HG02763 (cell line): Measurements from ENCODE around the gene PM20D1.

Experiments used
- ATAC-seq: cut with Tn5 transposase; IDR thresholded peaks from one replicate; pipeline ENCODE4 v1.9.1; 2021; ENCODE audit warnings: mild to moderate bottlenecking, moderate library complexity; ENCODE audit not compliant: unreplicated experiment

The PM20D1 gene

DNA sequence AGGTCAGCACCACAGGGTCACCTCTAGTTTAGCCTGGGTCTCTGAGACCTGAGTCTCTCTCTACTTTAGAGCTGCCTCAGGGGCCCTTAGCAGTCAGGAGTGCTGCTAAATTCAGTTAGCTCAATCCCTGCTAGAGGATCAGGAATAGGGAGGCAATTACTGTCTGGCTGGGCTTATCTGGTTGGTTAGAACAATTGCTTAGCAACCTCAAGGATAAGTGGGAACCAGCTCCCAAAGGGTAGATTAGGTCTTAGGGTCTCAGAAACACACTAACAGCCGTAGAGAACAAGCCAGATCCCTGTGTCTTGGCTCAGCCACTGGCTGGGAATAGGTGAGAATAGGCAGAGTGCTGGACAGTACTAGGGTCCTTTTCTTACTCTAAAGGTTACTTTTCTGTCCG is 7.7 kb downstream of the PM20D1 start:
- no peak for ATAC-seq

DNA sequence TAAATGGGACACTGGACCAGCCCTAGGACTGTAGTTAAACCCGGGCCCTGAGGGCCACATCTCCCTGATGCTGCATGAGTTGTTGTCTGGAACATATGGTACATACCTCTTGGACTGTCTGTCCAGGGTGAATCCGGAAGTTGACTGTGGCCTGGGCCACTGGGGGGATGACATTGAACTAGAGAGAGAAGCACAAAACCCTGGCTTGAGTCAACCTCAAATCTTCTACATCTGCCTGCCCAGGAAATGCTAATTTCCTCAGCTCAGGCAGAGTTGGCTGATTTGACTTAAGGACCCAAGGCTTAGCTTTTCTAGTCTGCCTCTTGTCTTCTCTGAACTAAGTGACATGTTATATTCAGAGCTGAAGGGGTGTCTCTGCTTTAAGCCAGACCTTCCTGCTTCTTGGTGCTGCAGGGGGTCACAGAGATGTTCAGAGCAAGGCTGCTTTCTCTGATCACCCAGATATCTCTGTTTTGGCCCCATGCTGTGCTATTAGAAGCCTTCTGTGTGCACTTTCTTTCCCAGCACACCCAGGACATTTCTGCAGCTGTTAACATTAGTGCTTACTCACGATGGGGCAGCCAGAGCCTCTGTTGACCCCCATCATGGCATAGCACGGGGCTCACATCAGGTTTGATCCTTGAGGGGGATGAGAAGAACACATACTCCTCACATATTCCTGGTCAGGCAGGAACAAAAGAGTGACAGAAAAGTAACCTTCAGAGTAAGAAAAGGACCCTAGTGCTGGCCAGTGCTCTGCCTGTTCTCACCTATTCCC is 9.6 kb downstream of the PM20D1 start:
- ATAC-seq, result no peak

DNA sequence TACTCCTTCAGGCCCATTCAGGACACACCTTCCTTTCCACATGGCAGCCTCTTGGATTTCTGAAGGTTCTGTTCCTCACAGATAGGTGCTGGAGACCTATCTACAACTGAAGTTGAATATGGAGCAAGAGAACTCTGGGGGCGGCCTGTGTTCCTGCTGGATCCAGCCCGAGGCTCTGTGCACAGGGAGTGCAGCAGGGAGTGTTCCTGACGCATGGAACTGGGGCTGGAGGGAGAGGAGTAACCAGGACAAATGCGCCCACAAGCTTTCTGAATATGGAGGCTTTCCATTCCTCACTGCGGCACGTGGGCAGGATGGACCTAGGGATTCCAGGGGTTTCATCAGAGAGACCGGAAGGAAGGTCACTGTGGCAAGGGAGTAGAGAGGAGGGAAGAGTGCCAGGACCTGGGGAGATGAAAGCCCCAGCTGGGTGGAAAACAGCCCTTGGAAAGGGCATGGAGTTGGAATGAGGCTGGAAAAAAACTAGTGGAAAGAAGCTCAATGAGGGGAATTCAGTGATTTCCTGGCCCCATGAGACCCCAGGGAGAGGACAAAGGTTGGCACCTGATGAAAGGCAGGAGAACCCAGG is 12.5 kb downstream of the PM20D1 start:
- no peak for ATAC-seq

DNA sequence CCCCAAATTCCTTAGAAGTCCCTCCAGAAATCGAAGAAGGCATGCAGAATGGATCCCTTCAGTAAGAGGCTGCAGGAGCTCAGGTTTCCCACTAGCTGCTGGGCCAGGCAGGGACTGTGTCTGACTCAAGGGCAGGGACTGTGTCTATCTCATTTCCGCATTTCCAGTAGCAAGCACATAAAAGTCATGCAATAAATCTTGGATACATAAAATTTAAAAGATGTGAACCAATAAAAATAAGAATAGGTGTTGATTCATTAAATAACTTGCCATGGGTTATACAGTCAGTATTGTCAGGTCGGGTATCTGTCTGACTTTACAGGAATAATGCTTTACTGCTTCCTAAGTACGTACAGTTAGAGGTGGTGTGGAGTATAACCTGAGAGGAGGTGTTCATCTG is 15.2 kb downstream of the PM20D1 start:
- ATAC-seq, result no peak

DNA sequence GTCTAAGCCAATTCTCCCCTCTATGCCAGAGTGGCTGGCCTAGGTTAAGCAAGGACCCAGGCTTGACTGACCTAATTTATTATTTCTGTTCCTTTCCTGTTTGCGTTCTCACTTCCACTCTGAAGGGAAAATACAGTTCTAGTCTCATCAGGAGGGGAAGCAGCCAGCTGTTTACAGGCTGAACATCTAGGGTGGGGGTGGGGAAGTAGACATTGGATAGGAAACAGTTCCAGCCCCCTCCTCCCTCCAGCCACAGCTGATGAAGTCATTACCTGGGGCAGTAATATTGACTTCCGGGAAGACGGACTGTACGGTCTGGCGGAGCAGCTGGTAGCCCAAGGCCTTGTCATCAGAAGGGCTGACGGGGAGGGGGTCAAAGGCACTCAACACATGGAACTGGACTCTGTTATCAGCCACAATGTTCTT is 17.6 kb downstream of the PM20D1 start:
- ATAC-seq, result no peak

DNA sequence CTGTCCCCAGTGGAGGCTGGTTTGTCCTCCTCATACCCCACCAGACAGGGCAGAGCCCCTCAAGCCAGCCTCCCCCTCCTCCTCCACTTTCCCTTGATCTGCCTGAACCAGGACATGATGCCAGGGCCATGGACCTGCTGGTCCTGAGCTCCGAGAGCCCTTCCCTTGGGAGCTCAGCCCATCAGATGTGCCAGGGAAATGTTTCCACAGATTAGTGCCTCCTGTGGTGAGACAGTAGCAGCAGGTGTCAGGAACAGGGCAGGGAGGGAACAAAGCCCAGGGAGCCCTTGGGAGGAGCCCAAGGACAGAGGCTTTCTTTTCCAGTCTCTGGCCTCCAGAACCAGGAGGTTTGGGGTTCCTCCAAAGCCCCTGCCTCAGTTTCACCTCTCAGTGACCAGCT is 22.3 kb downstream of the PM20D1 start:
- no peak for ATAC-seq

DNA sequence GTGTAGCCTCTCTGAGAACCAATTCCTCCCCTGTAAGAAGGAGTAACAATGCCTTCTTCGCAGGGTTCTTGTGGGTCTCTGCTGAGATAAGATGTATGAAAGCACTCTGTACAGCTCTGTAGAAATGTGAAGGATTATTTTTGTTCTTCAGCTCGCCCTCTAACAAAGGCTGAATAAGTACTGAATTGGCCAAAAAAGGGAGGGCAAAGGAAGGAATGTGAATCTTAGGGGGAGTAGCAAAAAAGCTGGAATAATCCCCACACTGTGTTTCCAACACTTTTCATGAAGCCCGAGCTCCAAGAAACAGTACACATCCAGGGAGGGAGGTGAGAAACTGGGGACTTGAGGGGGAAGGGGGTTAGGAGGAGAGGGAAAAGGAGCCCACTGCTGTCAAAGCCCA is 22.9 kb downstream of the PM20D1 start:
- ATAC-seq, result no peak

DNA sequence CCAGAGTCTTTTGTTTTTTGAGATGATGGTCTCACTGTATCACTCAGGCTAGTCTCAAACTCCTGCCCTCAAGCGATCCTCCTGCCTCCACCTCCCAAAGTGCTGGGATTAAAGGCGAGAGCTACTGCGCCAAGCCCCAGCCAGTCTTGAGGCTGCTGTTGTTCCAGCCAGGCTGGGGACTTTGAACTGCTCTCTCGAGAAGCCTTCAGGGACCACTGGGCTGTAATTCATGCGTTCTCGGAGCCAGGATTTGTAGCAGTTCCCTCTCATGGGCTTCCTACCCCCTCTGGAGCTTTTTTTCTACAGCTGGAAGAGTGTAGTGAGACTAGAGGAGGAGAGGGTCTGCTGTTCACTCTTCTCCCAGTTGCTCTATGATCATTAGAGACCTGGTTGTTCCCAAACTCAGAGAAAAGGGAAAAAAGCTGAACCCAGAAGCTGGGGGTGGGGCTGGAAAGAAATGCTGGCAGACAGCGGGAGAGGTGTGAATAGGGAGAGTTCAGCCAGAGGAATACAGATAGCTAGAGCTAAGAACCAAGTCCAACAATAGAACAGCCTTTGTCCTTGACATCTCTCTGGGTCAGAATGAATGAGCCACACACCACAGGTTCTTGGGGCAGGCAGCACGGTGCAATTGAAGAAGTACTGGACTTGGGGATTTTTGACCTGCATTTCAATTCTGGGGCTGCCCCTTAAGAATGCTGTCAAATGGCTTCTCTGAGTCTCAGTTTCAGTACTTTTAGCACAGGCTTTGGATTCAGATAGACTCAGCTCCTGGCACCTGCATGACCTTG is 23.7 kb downstream of the PM20D1 start:
- peak; percentile 41 for ATAC-seq

DNA sequence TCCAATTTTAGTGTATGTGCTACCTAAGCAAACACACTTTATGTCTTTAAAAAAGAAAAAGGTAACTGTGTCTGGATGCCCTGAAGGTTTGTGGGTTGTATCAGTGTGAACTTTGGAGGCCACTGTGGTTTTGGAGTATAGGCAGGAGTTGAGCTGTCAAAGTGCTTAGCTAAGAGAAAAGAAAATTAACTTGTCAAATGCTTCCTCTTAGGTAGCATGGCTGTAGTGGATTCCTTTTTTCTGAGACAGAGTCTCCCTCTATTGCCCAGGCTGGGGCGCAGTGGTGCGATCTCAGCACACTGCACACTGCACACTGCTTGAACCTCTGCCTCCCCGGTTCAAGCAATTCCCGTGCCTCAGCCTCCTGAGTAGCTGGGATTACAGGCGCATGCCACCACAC is 25.8 kb downstream of the PM20D1 start:
- ATAC-seq, result no peak

DNA sequence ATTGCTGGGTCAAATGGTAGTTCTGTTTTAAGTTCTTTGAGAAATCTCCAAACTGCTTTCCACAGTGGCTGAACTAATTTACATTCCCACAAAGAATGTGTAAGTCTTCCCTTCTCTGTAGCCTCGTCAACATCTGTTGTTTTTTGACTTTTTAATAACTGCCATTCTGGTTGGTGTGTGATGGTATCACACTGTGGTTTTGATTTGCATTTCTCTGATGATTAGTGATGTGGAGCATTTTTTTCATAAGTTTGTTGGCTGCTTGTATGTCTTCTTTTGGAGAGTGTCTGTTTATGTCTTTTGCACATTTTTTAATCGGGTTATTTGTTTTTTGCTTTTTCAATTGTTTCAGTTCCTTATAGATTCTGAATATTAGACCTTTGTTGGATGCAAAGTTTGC is 26.7 kb downstream of the PM20D1 start:
- ATAC-seq, result peak; percentile 52

DNA sequence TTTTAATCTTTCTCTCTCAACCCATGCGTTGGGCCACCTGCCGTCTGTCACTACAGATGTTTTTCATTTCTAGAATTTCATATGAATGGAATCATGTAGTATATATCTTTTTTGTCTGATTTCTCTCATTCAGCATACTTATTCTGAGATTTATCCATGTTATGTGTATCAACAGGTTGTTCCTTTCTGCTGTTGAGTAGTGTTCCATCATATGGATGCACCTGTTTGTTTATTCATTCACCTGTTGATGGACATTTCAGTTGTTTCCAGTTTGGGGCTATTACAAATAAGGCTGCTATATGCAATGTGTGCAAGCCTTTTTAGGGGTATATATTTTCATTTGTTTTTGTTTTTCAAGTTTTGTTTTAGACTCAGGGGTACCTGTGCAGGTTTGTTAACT is 27.5 kb downstream of the PM20D1 start:
- ATAC-seq, result no peak

DNA sequence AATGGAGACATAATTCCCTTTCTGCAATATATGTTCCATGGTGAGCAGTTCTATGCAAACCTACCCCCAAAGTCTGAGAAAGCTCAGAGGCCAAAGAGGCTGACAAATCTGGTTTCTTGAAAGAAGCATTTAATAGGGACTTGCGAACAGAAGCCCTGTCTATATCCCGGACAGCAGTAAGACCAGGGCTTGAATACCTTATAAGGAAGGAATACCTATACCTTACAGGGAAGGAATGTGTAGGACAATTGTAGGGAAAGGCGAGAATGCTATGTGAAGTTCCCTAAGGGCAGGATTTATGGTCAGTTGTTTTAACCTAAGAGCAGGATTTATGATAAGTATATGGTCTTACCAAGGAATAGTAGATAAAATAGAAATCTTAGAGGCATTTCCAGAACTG is 31.9 kb downstream of the PM20D1 start:
- no peak for ATAC-seq

DNA sequence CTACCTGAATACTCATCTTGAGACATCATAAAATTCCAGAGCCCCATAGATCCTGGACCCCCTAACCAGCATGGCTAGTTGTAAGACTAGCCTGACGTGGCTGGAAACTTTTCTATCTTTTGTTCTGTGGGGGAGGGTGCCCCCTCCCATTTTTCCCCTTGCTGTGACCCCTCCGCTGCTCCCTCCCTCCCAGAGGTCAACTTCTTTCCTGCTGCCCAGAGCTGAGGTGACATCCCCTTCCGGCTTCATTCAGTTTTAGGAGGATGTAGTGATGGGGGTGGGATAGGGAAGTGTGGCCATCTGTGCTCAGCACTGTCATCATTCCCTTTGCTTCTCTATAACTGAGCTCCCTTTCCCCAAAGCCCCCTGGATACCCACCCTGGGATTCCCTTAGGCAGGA is 32.6 kb downstream of the PM20D1 start:
- ATAC-seq, result no peak

DNA sequence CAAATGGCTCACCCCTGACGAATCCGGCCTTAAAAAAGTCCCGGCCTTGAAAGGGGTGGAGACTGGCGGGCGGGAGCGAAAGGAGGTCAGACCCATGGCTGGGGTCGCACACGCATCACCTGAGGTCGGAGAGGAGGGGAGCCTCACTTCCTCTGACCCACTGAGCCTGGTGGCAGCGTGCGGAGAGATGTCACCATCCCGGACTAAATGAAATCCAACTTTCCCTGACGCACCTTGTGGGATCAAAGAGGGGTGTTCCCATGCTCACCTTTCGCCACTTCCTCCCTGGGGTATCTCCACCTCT is 36.2 kb downstream of the PM20D1 start:
- no peak for ATAC-seq

DNA sequence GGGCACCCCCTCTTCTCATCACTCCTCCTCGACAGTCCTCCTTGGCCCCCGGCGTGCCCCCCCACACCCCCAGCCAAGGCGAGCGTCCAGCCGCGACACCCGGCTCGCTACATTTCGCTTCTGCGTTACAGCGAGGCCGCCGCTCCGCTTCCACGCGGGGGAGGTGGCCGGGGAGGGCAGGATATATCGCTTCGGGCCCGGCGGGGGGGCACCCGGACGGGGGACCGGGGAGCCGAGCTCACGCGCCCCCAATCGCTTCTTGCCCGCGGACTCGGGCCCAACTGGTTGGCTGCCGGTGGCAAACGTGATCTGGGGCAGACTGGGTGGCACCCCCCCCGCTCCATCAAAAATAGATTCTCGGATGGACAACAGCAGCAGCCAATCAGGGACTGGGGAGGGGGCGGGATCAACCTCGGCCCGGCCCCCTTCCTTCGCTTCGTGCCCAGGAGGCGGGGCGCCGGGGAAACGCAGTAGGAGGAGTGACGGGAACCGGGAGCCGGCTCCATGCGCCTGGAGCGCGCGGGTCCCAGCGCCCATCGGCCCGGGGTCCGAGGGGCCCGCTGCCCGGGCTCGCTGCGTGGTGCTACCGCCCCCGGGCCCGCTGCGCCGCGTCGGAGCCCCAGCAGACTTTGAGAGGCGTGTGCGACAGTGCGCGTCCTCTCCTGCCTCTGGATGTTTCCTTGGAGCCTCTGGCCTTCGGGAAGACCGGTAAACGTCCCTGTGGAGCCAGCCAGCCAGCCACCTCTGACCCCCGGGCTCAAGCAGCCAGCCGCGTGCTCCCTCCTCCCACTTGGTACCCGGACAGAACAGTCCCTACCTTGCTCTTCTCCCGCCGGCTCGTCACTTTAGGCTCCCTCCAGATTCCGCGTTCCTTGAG is 36.8 kb downstream of the PM20D1 start, which contains the start of gene SLC41A1:
TSS of gene SLC41A1 (minus strand) at position 321 of the 877 bp plus-strand sequence. CDS start 2,757 bp downstream, outside the sequence.
- ATAC-seq, result peak; percentile 91

DNA sequence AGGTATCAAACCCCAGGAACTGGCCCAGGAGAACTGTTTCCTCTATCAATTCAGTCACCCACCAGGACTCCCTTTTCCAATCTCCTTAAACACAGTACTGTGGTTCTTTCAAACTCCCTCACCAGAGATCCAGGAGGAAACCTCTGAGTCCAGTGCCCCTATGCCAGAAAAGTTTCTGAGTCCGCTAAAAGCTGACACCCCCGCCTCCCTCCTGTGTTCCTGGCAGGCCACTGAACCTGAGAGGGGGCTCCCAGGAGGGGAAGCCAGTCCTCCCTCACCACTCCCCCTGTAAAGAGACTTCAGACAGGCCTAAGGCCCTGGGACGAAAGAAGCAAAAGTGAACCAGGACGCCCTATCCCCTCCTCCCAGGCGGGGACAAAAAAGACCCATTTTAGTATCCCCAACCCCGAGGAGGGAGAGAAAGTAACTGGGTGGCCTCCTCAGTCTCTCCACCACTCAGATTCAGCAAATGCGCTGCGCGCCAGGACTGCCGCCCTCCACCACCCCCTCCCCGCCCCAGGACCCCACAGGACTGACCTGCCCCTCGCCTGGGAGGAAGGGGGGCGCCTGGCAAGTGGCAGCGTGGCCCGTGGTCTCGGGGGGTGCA is 37.6 kb downstream of the PM20D1 start:
- no peak for ATAC-seq

DNA sequence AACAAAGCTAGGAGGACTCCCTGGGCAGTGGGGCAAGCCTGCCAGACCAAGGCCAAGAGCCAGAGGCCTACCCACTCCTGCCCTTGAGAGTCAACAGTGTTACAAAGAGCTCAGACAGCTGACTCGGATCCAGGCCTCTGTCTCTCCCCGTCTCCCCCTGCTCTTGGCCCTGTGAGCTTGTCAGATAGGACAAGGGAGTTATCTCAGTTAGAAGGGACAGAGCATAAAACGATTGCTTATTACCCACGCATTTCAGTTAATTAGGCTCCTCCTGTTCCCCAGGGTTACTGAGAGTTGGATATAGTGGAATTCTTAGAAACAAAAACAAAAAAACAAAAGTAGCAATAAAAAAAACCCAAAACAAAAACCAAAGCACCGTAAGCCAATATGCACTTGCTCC is 38.3 kb downstream of the PM20D1 start:
- ATAC-seq, result no peak

DNA sequence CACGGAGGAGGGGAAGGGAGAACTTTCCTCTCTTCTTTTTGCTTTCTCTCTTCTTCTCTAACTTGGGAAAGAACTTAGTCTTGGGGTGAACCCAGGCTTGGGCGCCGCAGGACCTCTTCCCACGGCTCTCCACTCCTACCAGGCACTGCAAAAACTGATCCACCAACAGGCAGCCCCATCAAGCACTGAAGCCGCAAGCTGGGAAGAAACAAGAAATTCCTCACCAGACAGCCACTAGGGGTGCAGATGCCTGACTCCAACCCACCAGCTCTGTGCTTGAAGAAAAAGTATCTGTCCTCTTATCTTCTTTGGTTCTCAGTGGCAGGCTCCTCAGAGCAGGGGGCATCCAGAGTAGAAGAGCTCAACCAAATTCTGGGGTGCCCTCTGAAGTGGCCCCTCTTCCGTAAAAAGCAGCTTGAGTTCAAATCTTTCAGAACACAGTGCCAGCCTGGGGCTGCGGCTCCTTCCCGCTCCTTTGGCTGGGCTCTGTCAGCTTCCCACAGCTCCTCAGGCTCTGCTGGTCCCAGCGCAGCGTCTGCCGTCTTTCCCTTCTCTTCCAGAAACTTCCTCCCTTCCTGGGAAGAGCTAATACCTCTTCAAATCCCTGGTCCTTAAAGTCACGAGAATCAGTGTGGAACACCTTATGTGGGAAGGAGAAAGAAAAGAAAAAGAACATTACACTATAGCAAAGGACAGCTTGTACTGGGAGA is 39.3 kb downstream of the PM20D1 start:
- no peak for ATAC-seq

DNA sequence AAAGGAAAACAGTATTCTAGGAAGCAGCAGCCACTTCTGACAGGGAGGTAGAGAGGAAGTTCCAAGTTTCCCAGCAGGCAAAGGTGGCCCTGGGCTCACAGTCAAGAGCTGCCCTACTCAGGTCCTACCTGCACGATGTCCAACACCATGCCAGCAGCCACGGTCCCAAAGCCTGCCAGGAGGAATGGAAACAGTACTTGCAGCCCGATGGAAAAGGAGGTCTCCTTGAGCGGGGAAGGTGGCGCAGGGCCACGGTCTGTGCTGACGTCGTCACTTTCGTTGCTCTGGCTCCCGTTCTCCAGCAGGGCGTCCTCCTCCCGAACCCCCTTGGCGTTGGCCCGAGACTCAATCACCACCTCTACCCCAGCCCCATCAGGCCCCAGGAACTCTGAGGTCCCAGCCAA is 40.0 kb downstream of the PM20D1 start:
- no peak for ATAC-seq

DNA sequence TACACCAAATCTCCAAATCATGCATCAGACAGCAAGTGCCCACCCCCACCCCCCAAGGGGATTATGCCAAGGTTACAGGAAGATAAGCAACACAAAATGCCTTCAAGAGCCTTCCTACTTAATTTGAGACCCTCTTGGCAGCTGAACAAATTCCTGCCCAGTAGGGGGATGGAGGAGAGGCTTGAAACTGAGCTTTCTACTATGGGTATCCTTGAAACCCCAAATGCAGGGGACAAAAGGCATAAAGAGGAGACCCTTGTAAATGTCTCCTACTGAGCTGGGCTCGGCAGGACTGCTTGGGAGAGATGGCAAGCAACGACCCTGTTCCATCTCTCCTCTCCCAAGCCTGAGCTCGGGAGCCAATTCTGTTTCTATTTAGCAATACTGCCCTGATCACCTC is 40.5 kb downstream of the PM20D1 start:
- no peak for ATAC-seq
